ENCODE results near the gene PARD3.

The PARD3 gene

GRCh38 chr10:34778237-34778636, 36.9 kb downstream of the PARD3 start:
- Histone ChIP-seq H3K4ac (ENCODE audit: low read depth, low read length) (peak overlapping the region; percentile 49), H2BK5ac (ENCODE audit: low read depth, low read length, poor library complexity) (no peak overlapping the region), H4K8ac (ENCODE audit: low read depth, low read length) (no peak overlapping the region), H4K91ac (ENCODE audit: low read depth, low read length) (no peak overlapping the region), H2AK5ac (ENCODE audit: low read length) (no peak overlapping the region), H3K79me1 (ENCODE audit: low read length) (no peaks in the 10 kb centered on the region), H3K27me3 (ENCODE audit: insufficient read depth, low read length) (no peaks in the 10 kb centered on the region), H4K12ac (ENCODE audit: low read depth, low read length) (no peak overlapping the region), H2AFZ (ENCODE audit: insufficient read depth, low read length, poor library complexity) (no peak overlapping the region), H3K14ac (ENCODE audit: low read length) (no peak overlapping the region), H2BK12ac (ENCODE audit: low read length) (no peak overlapping the region), H3K4me2 (ENCODE audit: low read length) (no peak overlapping the region), H3K9me3 (ENCODE audit: insufficient read depth, low read depth, low read length) (no peaks in the 10 kb centered on the region), H3K4me1 (ENCODE audit: control insufficient read depth in 1 of 2, insufficient read depth in 2 of 2, low read length in 2 of 2) (peaks cover 0 to 2% of the 10 kb centered on the region in 2 experiments), H3K9ac (ENCODE audit: low read length) (no peak overlapping the region), H3K79me2 (ENCODE audit: control insufficient read depth, insufficient read depth, low read length, poor library complexity) (no peaks in the 10 kb centered on the region), H3K36me3 (ENCODE audit: control insufficient read depth in 1 of 2, insufficient read depth in 2 of 2, low read length in 2 of 2) (no peaks in the 10 kb centered on the region), H3K4me3 (ENCODE audit: low read depth, low read length) (no peak overlapping the region), H3K23ac (ENCODE audit: low read length) (no peak overlapping the region), H3K18ac (ENCODE audit: low read length) (no peak overlapping the region), H3K27ac (ENCODE audit: low read depth, low read length) (no peak overlapping the region), H2BK120ac (ENCODE audit: insufficient read depth, low read length, poor library complexity) (no peak overlapping the region)
- no peak for DNase-seq
- no CpG with 5 or more reads among the region's 3 CpGs for WGBS (ENCODE audit: extremely low coverage, insufficient coverage, insufficient read length)

- Histone ChIP-seq H3K79me1 (ENCODE audit: low read length) (no peaks in the 10 kb centered on the region), H4K91ac (ENCODE audit: low read depth, low read length) (no peak overlapping the region), H4K8ac (ENCODE audit: low read depth, low read length) (no peak overlapping the region), H3K23ac (ENCODE audit: low read length) (no peak overlapping the region), H3K14ac (ENCODE audit: low read length) (no peak overlapping the region), H3K4me2 (ENCODE audit: low read length) (no peak overlapping the region), H3K9ac (ENCODE audit: low read length) (no peak overlapping the region), H2AK5ac (ENCODE audit: low read length) (no peak overlapping the region), H3K79me2 (ENCODE audit: control insufficient read depth, insufficient read depth, low read length, poor library complexity) (no peaks in the 10 kb centered on the region), H3K36me3 (ENCODE audit: control insufficient read depth in 1 of 2, insufficient read depth in 2 of 2, low read length in 2 of 2) (no peaks in the 10 kb centered on the region), H2AFZ (ENCODE audit: insufficient read depth, low read length, poor library complexity) (no peak overlapping the region), H4K12ac (ENCODE audit: low read depth, low read length) (no peak overlapping the region), H3K9me3 (ENCODE audit: insufficient read depth, low read depth, low read length) (no peaks in the 10 kb centered on the region), H3K4me3 (ENCODE audit: low read depth, low read length) (no peak overlapping the region), H3K27me3 (ENCODE audit: insufficient read depth, low read length) (no peaks in the 10 kb centered on the region), H2BK12ac (ENCODE audit: low read length) (no peak overlapping the region), H3K4me1 (ENCODE audit: control insufficient read depth in 1 of 2, insufficient read depth in 2 of 2, low read length in 2 of 2) (no peaks in the 10 kb centered on the region), H2BK120ac (ENCODE audit: insufficient read depth, low read length, poor library complexity) (no peak overlapping the region), H3K27ac (ENCODE audit: low read depth, low read length) (no peak overlapping the region), H3K18ac (ENCODE audit: low read length) (no peak overlapping the region), H3K4ac (ENCODE audit: low read depth, low read length) (no peak overlapping the region), H2BK5ac (ENCODE audit: low read depth, low read length, poor library complexity) (no peak overlapping the region)
- no peak for DNase-seq
- WGBS (ENCODE audit: extremely low coverage, insufficient coverage, insufficient read length), result no CpG with 5 or more reads among the region's 2 CpGs
Measured at GRCh38 chr10:34776090-34776690, 38.9 kb downstream of the PARD3 start.

- no peak overlapping the region for H3K4me2 ChIP-seq (ENCODE audit: low read length)
- no peaks in the 10 kb centered on the region for H3K4me1 ChIP-seq (ENCODE audit: control insufficient read depth in 1 of 2, insufficient read depth in 2 of 2, low read length in 2 of 2)
- no peak overlapping the region for H2BK120ac ChIP-seq (ENCODE audit: insufficient read depth, low read length, poor library complexity)
- DNase-seq, result no peak
- no peak overlapping the region for H3K4me3 ChIP-seq (ENCODE audit: low read depth, low read length)
- H3K23ac ChIP-seq (ENCODE audit: low read length), result no peak overlapping the region
- H4K8ac ChIP-seq (ENCODE audit: low read depth, low read length), result no peak overlapping the region
- WGBS (ENCODE audit: extremely low coverage, insufficient coverage, insufficient read length), result no CpG with 5 or more reads among the region's 3 CpGs
- H3K36me3 ChIP-seq (ENCODE audit: control insufficient read depth in 1 of 2, insufficient read depth in 2 of 2, low read length in 2 of 2), result no peaks in the 10 kb centered on the region
- H3K9ac ChIP-seq (ENCODE audit: low read length), result no peak overlapping the region
- H3K27me3 ChIP-seq (ENCODE audit: insufficient read depth, low read length), result no peaks in the 10 kb centered on the region
- no peak overlapping the region for H4K91ac ChIP-seq (ENCODE audit: low read depth, low read length)
- no peaks in the 10 kb centered on the region for H3K9me3 ChIP-seq (ENCODE audit: insufficient read depth, low read depth, low read length)
- no peaks in the 10 kb centered on the region for H3K79me1 ChIP-seq (ENCODE audit: low read length)
- H4K12ac ChIP-seq (ENCODE audit: low read depth, low read length), result no peak overlapping the region
- H3K14ac ChIP-seq (ENCODE audit: low read length), result no peak overlapping the region
- no peak overlapping the region for H3K18ac ChIP-seq (ENCODE audit: low read length)
- H3K4ac ChIP-seq (ENCODE audit: low read depth, low read length), result peak overlapping the region; percentile 14
- no peak overlapping the region for H2AFZ ChIP-seq (ENCODE audit: insufficient read depth, low read length, poor library complexity)
- no peak overlapping the region for H2AK5ac ChIP-seq (ENCODE audit: low read length)
- H2BK5ac ChIP-seq (ENCODE audit: low read depth, low read length, poor library complexity), result no peak overlapping the region
- no peaks in the 10 kb centered on the region for H3K79me2 ChIP-seq (ENCODE audit: control insufficient read depth, insufficient read depth, low read length, poor library complexity)
- H3K27ac ChIP-seq (ENCODE audit: low read depth, low read length), result no peak overlapping the region
- no peak overlapping the region for H2BK12ac ChIP-seq (ENCODE audit: low read length)
Measured at GRCh38 chr10:34775044-34775637, 40.0 kb downstream of the PARD3 start.

- no peak overlapping the region for H4K12ac ChIP-seq (ENCODE audit: low read depth, low read length)
Measured at GRCh38 chr10:34773636-34774630, 41.2 kb downstream of the PARD3 start.

More at GRCh38 chr10:34773636-34774630, 41.2 kb downstream of the PARD3 start:
- Histone ChIP-seq H2AFZ (ENCODE audit: insufficient read depth, low read length, poor library complexity) (no peak overlapping the region), H3K27me3 (ENCODE audit: insufficient read depth, low read length) (no peaks in the 10 kb centered on the region), H2BK5ac (ENCODE audit: low read depth, low read length, poor library complexity) (no peak overlapping the region), H3K4me1 (ENCODE audit: control insufficient read depth in 1 of 2, insufficient read depth in 2 of 2, low read length in 2 of 2) (no peaks in the 10 kb centered on the region), H3K79me2 (ENCODE audit: control insufficient read depth, insufficient read depth, low read length, poor library complexity) (no peaks in the 10 kb centered on the region), H3K4me3 (ENCODE audit: low read depth, low read length) (no peak overlapping the region), H2BK120ac (ENCODE audit: insufficient read depth, low read length, poor library complexity) (no peak overlapping the region), H4K8ac (ENCODE audit: low read depth, low read length) (no peak overlapping the region), H2AK5ac (ENCODE audit: low read length) (no peak overlapping the region), H4K91ac (ENCODE audit: low read depth, low read length) (no peak overlapping the region), H3K27ac (ENCODE audit: low read depth, low read length) (no peak overlapping the region), H3K9me3 (ENCODE audit: insufficient read depth, low read depth, low read length) (no peaks in the 10 kb centered on the region), H3K79me1 (ENCODE audit: low read length) (no peaks in the 10 kb centered on the region), H3K4me2 (ENCODE audit: low read length) (no peak overlapping the region), H3K4ac (ENCODE audit: low read depth, low read length) (no peak overlapping the region), H3K36me3 (ENCODE audit: control insufficient read depth in 1 of 2, insufficient read depth in 2 of 2, low read length in 2 of 2) (no peaks in the 10 kb centered on the region), H3K18ac (ENCODE audit: low read length) (no peak overlapping the region), H3K14ac (ENCODE audit: low read length) (no peak overlapping the region), H2BK12ac (ENCODE audit: low read length) (no peak overlapping the region), H3K23ac (ENCODE audit: low read length) (no peak overlapping the region), H3K9ac (ENCODE audit: low read length) (no peak overlapping the region)
- no peak for DNase-seq
- no CpG with 5 or more reads among the region's 4 CpGs for WGBS (ENCODE audit: extremely low coverage, insufficient coverage, insufficient read length)

Data from trophoblast cell (in vitro differentiated cells and primary cell).